ENCODE data around the gene C10orf62.

GRCh38 chr10:97585439-97585811 lies 4.1 kb upstream of the C10orf62 start:
- TF ChIP-seq RELA (CRISPR knock-in tag; IDR thresholded peaks at IDR 0.05; ENCODE audit: borderline replicate concordance) (no peak), NR1H2 (CRISPR knock-in tag; IDR thresholded peaks at IDR 0.05) (no peak), SMAD4 (CRISPR knock-in tag; IDR thresholded peaks at IDR 0.05) (no peak), CBFB (CRISPR knock-in tag; IDR thresholded peaks at IDR 0.05; ENCODE audit: low read depth) (no peak), STAT6 (CRISPR knock-in tag; conservative IDR thresholded peaks at IDR 0.05; ENCODE audit: low read depth) (no peak), ZNF232 (CRISPR knock-in tag; IDR thresholded peaks at IDR 0.05) (no peak), IRF1 (CRISPR knock-in tag; IDR thresholded peaks at IDR 0.05) (no peak), NR2C2 (CRISPR knock-in tag; IDR thresholded peaks at IDR 0.05) (no peak), E2F5 (CRISPR knock-in tag; IDR thresholded peaks at IDR 0.05) (no peak)
- TF ChIP-seq, protein P1, sequence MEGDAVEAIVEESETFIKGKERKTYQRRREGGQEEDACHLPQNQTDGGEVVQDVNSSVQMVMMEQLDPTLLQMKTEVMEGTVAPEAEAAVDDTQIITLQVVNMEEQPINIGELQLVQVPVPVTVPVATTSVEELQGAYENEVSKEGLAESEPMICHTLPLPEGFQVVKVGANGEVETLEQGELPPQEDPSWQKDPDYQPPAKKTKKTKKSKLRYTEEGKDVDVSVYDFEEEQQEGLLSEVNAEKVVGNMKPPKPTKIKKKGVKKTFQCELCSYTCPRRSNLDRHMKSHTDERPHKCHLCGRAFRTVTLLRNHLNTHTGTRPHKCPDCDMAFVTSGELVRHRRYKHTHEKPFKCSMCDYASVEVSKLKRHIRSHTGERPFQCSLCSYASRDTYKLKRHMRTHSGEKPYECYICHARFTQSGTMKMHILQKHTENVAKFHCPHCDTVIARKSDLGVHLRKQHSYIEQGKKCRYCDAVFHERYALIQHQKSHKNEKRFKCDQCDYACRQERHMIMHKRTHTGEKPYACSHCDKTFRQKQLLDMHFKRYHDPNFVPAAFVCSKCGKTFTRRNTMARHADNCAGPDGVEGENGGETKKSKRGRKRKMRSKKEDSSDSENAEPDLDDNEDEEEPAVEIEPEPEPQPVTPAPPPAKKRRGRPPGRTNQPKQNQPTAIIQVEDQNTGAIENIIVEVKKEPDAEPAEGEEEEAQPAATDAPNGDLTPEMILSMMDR (IDR thresholded peaks at IDR 0.05): no peak
- TF ChIP-seq, protein P2, sequence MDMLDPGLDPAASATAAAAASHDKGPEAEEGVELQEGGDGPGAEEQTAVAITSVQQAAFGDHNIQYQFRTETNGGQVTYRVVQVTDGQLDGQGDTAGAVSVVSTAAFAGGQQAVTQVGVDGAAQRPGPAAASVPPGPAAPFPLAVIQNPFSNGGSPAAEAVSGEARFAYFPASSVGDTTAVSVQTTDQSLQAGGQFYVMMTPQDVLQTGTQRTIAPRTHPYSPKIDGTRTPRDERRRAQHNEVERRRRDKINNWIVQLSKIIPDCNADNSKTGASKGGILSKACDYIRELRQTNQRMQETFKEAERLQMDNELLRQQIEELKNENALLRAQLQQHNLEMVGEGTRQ (CRISPR knock-in tag; IDR thresholded peaks at IDR 0.05): no peak

Data from WTC11 (cell line).